Activated effector memory CD4-positive, alpha-beta T cell treated with anti-CD3 and anti-CD28 coated beads, Interleukin-2, amount 50 U/mL, for 16 hours (primary cell): ENCODE results near the gene OPHN1.
"Not testable (repeated sequence)": the region's sequence is repeated elsewhere in the genome, so short reads cannot be mapped to it uniquely, and the experiment has no call there.

ENCODE experiments used
- DNase-seq: peaks from one replicate; pipeline ENCODE4 v3.0.0-alpha.2; 2020

Gene OPHN1

GRCh38 chrX:68139791-68140190, 293.5 kb downstream of the OPHN1 start:
- no peak for DNase-seq

GRCh38 chrX:68133181-68133580, 300.1 kb downstream of the OPHN1 start:
- DNase-seq, result no peak

DNA sequence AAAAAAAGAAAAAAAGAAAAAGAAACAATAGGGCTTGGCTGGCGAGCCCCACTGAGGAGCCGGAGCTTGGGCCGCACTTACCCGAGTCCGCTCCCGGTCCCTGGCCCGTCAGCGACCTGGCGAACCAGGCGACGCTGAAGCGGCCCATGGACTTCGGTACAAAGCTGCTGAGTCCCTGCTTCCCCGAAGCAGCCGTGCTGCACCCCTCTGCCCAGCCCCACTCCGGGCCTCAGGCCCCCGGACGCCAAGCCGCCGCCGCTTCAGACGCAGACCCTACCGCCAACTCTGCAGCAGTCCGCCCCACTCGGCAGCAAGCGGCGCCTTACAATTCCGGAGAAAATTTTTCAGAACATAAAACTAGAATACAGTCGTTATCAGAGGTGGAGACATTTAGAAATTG, 300.5 kb downstream of the OPHN1 start:
- no peak for DNase-seq

- no peak for DNase-seq
These were observed 311.5 kb downstream of the OPHN1 start for GRCh38 chrX:68121835-68122234.

DNA sequence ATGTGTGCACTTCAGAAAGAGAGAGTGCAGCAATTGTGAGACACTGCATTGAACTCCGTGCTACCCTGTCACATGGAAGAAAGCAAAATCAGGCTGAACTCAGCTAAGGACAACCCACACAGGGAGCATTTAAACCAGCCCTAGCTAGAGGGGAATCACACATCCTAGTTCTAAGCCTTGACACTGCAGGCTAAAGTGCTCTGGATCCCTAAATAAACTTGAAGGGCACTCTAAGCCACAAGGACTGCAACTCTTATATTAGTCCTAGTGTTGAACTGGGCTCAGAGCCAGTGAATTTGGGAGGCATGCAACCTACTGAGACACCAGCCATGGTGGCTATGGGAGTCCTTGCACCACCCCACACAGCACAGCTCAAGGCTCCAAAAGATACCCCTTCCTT, 311.9 kb downstream of the OPHN1 start:
- DNase-seq, result no peak

- DNase-seq, result no peak
These were observed 317.9 kb downstream of the OPHN1 start for GRCh38 chrX:68115371-68115770.

DNA sequence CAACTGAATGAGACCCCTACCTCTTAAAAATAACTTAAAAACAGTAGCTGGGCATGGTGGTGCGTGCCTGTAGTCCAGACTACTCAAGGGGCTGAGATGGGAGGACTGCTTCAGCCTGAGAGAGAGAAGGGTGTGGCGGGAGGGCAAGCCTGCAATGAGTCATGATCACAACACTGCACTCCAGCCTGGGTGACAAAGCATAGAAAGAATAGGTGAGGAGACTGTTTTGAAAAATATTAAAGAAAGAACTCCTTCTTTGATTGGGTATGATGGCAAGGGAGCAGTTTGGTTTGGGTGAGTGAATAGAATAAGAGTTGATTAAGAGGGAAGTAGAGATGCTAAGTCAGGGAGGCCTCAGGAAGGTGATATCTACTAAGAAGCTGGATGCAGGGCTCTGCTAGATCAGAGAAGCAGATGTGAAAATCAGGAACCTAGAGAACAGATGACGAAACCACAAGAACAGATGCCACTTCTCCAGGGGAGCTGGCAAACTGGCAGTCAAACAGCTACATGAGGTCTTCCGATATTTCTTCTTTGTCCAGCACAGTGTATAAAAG, 318.6 kb downstream of the OPHN1 start:
- DNase-seq, result no peak

GRCh38 chrX:68113837-68114572, 319.3 kb downstream of the OPHN1 start:
- no peak for DNase-seq

DNA sequence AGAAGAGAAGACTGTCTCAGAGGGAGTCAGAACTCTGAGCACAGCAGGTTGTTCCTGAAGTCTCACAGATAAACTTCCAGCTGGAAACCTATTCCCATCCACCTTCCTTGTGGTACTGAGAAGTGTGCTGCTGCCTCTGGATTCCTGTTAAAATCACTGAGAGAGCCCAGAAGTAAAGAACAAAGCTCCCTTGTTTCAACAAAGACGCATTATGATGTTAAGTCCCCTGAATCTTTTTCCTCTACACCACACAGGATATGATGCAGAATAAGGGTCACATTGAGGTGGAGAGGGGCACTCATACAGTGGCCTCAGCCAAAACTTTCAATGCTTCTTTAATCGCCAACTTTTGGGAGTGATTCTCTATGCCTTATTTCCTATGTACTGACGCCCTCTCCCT, 321.0 kb downstream of the OPHN1 start:
- DNase-seq, result no peak

- no peak for DNase-seq
These were observed 324.1 kb downstream of the OPHN1 start for GRCh38 chrX:68109162-68109561.

DNA sequence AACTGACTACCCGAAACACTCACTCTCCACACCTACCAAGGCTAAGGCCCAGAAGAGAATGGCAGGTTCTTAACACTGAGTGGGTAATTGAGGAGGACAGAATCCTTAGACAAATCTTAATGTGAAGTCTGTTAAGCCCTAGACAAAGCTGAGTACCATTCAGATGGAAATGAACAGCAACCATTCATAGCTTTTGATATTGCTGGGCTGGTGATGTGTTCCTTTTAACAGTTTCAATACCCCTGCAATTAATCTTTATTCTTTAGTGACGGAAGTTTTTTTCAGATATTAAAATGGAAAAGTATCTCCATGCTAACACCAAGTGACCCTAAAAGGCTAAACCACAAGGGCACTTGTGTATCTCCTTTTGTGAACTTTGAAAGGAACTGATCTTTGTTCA, 334.9 kb downstream of the OPHN1 start:
- no peak for DNase-seq

- DNase-seq, result no peak
These were observed 343.0 kb downstream of the OPHN1 start for GRCh38 chrX:68090266-68090665.

GRCh38 chrX:68087526-68087925, 345.8 kb downstream of the OPHN1 start:
- no peak for DNase-seq

DNA sequence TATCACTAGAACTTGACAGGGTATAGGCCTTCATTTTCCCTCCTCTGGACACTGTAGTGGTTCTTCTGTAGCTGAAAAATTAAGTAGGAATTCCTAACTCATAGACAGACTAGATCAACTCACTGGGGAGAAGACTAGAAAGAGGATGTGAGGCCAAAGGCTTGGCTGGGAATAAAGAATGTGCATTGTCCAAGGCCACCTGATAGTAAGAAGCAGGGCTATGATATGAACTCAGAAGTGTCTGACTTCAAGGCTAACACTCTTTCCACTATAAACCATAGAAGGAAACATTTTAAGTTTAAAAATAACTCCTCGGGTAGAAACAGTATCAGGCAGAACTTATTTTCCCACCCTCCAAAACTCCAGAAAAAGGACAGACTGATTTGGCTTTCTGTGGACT, 346.6 kb downstream of the OPHN1 start:
- DNase-seq, result no peak

GRCh38 chrX:68084765-68085164, 348.5 kb downstream of the OPHN1 start:
- DNase-seq, result no peak

GRCh38 chrX:68083510-68083909, 349.8 kb downstream of the OPHN1 start:
- no peak for DNase-seq

- no peak for DNase-seq
These were observed 353.3 kb downstream of the OPHN1 start for GRCh38 chrX:68079961-68080360.

- not testable (repeated sequence) for DNase-seq
These were observed 354.5 kb downstream of the OPHN1 start for GRCh38 chrX:68078801-68079200.

GRCh38 chrX:68077378-68077777, 355.9 kb downstream of the OPHN1 start:
- DNase-seq, result no peak

GRCh38 chrX:68072041-68072440, 361.3 kb downstream of the OPHN1 start:
- no peak for DNase-seq

DNA sequence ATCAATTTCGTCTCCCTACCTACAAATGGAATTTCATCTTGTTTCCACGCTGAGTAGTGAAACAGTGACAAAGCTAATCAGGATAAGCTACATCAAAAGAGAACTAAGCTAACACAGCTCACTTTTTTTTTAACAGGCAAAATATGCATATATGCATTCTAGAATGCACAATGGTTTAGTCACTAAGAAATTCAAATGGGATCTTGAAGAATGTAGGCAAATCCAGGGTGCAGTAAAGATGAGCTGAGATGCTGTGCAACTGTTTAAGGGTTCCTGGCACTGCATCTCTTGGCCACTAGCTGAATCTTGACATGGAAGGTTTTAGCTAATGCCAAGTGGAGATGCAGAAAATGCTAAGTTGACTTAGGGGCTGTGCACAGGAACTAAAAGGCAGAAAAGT, 363.2 kb downstream of the OPHN1 start:
- DNase-seq, result not testable (repeated sequence)

DNA sequence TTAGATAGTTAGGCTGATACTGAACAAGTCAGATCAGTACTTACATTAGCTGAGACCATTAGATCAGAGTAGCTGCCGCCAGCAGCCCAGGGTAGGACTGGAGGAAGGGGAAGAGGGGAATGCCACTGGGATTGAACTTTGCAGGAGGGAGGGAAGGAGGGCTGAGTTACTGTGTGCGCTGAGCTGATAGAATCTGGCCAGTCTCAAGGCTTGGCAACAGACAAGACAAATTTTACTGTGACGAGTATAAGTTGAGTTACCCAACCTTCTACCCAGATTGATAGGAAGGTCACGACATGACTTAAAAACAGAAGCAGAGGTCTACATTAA, 372.1 kb downstream of the OPHN1 start:
- no peak for DNase-seq

- no peak for DNase-seq
These were observed 372.6 kb downstream of the OPHN1 start for GRCh38 chrX:68060506-68061205.

GRCh38 chrX:68059469-68059868, 373.8 kb downstream of the OPHN1 start:
- no peak for DNase-seq

DNA sequence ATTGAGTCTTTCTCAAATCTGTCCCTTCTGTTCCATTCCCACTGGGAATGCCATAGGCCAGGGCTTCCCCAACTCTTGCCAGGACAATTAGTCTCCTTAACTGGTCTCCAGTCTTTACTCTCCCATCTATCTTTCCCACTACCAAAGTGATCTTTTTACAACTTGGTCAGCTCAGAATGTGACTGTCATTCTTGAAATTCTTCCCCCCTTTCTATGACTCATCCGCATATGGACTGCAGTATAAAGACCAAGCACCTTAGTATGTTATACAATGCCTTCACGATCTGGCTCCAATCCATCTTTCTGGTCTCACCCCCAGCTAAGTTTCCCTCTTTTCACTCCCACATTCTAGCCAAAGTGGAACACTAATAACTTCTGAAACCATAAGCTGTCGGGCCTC, 383.8 kb downstream of the OPHN1 start:
- no peak for DNase-seq
